DOHH2 (cell line): ENCODE data around the gene ANKRD7.

Experiments used
- H3F3A ChIP-seq: fragments of 200-600 bp; sonication (generic), shearing (Covaris generic); 2 replicates; pipeline ENCODE4 v1.6.0; 2016; ENCODE audit warnings: antibody characterized with exemption, mild to moderate bottlenecking; ENCODE audit not compliant: control insufficient read depth, insufficient read depth
- H3K27ac ChIP-seq: fragments of 200-600 bp; sonication (generic); 2 replicates; pipeline ENCODE4 v1.5.1; 2014; ENCODE audit warnings: low read depth, mild to moderate bottlenecking, low read length, moderate library complexity
- H3K27me3 ChIP-seq: fragments of 200-600 bp; sonication (generic); 2 replicates; pipeline ENCODE4 v1.6.1; 2014; ENCODE audit warnings: mild to moderate bottlenecking, low read length, mixed read lengths; ENCODE audit not compliant: control insufficient read depth
- H3K36me3 ChIP-seq: fragments of 200-600 bp; sonication (generic); 2 replicates; pipeline ENCODE4 v1.6.1; 2014; ENCODE audit warnings: mild to moderate bottlenecking, low read length, moderate library complexity, mixed read lengths; ENCODE audit not compliant: control insufficient read depth
- H3K4me1 ChIP-seq: fragments of 200-600 bp; sonication (generic); 2 replicates; pipeline ENCODE4 v1.6.1; 2014; ENCODE audit warnings: mild to moderate bottlenecking, low read length, mixed read lengths; ENCODE audit not compliant: control insufficient read depth
- H3K4me2 ChIP-seq: fragments of 200-600 bp; sonication (generic); 2 replicates; pipeline ENCODE4 v1.6.0; 2014; ENCODE audit warnings: mild to moderate bottlenecking, low read length, moderate library complexity
- H3K4me3 ChIP-seq: fragments of 200-600 bp; sonication (generic); 2 replicates; pipeline ENCODE4 v1.5.1; 2014; ENCODE audit warnings: mild to moderate bottlenecking, low read length, mixed read lengths
- H3K79me2 ChIP-seq: fragments of 200-600 bp; sonication (generic); 2 replicates; pipeline ENCODE4 v1.6.1; 2014; ENCODE audit warnings: mild to moderate bottlenecking, low read length, mixed read lengths; ENCODE audit not compliant: control insufficient read depth
- H3K9me2 ChIP-seq: fragments of 200-600 bp; sonication (generic); replicated peaks from 2 replicates; pipeline ENCODE4 v1.6.1; 2014; ENCODE audit warnings: mild to moderate bottlenecking, low read length, mixed read lengths; ENCODE audit not compliant: control insufficient read depth
- H3K9me3 ChIP-seq: fragments of 200-600 bp; sonication (generic); 2 replicates; pipeline ENCODE4 v1.6.1; 2014; ENCODE audit warnings: antibody characterized with exemption, low read length, mixed read lengths; ENCODE audit not compliant: control insufficient read depth, insufficient read depth
- H4K20me1 ChIP-seq: fragments of 200-600 bp; sonication (generic); 2 replicates; pipeline ENCODE4 v1.6.0; 2014; ENCODE audit warnings: low read depth, mild to moderate bottlenecking, antibody characterized with exemption, low read length, moderate library complexity; ENCODE audit not compliant: control insufficient read depth, insufficient read depth
- CTCF ChIP-seq: fragments of 200-600 bp; sonication (generic); IDR thresholded peaks from one replicate; pipeline ENCODE4 v1.5.1; 2014; ENCODE audit warnings: antibody characterized with exemption, mild to moderate bottlenecking, low read depth, low read length; ENCODE audit not compliant: poor library complexity, severe bottlenecking
- EZH2phosphoT487 ChIP-seq: fragments of 200-600 bp; sonication (generic); IDR thresholded peaks from 2 replicates; pipeline ENCODE4 v1.6.1; 2017; ENCODE audit warnings: borderline replicate concordance, mild to moderate bottlenecking, antibody characterized with exemption, low read length, moderate library complexity, mixed read lengths

Gene ANKRD7

GRCh38 chr7:118218413-118219156 lies 5.9 kb upstream of the ANKRD7 start:
- Histone ChIP-seq H3K27ac (no peak overlapping the region), H3F3A (no peaks in the 10 kb centered on the region), H3K27me3 (0 out of 2 replicates have a peak, but pooled peaks cover 2% of the 10 kb centered on the region), H3K9me2 (no peaks in the 10 kb centered on the region), H3K4me2 (no peak overlapping the region), H3K4me3 (no peak overlapping the region), H3K9me3 (no peaks in the 10 kb centered on the region), H4K20me1 (no peaks in the 10 kb centered on the region), H3K79me2 (no peaks in the 10 kb centered on the region), H3K4me1 (peaks cover 14% of the 10 kb centered on the region), H3K36me3 (no peaks in the 10 kb centered on the region)
- TF ChIP-seq CTCF (no peak), EZH2phosphoT487 (no peak)

GRCh38 chr7:118219157-118219512 lies 5.4 kb upstream of the ANKRD7 start:
- H4K20me1 ChIP-seq, result no peaks in the 10 kb centered on the region
- TF ChIP-seq CTCF (no peak), EZH2phosphoT487 (no peak)
- H3K27me3 ChIP-seq, result 0 out of 2 replicates have a peak, but pooled peaks cover 2% of the 10 kb centered on the region
- H3K27ac ChIP-seq, result no peak overlapping the region
- no peak overlapping the region for H3K4me3 ChIP-seq
- H3K36me3 ChIP-seq, result no peaks in the 10 kb centered on the region
- H3K9me3 ChIP-seq, result no peaks in the 10 kb centered on the region
- H3K4me2 ChIP-seq, result no peak overlapping the region
- H3K79me2 ChIP-seq, result no peaks in the 10 kb centered on the region
- no peaks in the 10 kb centered on the region for H3K9me2 ChIP-seq
- peaks cover 10% of the 10 kb centered on the region for H3K4me1 ChIP-seq
- no peaks in the 10 kb centered on the region for H3F3A ChIP-seq

GRCh38 chr7:118220583-118220982 lies 3.9 kb upstream of the ANKRD7 start:
- H3K36me3 ChIP-seq, result no peaks in the 10 kb centered on the region
- no peaks in the 10 kb centered on the region for H3K4me1 ChIP-seq
- H3K9me2 ChIP-seq, result no peaks in the 10 kb centered on the region
- no peak overlapping the region for H3K4me2 ChIP-seq
- no peak overlapping the region for H3K4me3 ChIP-seq
- H3K27me3 ChIP-seq, result 0 out of 2 replicates have a peak, but pooled peaks cover 2% of the 10 kb centered on the region
- no peaks in the 10 kb centered on the region for H3F3A ChIP-seq
- no peaks in the 10 kb centered on the region for H3K79me2 ChIP-seq
- no peak overlapping the region for H3K27ac ChIP-seq
- H3K9me3 ChIP-seq, result no peaks in the 10 kb centered on the region
- H4K20me1 ChIP-seq, result no peaks in the 10 kb centered on the region
- TF ChIP-seq CTCF (no peak), EZH2phosphoT487 (no peak)
